Cortex of kidney (tissue), 1 donor: ENCODE data around the gene GPR161.

Experiments
- DNase-seq: peaks from one replicate; lab custom pipeline; 2025; lab: John Stamatoyannopoulos, UW

Gene GPR161

GRCh38 chr1:168148916-168149315 lies 12.2 kb upstream of the GPR161 start:
- DNase-seq, result no peak

GRCh38 chr1:168146626-168147025 lies 9.9 kb upstream of the GPR161 start:
- no peak for DNase-seq

- no peak for DNase-seq
Measured at GRCh38 chr1:168146160-168146539, 9.4 kb upstream of the GPR161 start.

- no peak for DNase-seq
Measured at GRCh38 chr1:168145184-168146159, 8.7 kb upstream of the GPR161 start.

GRCh38 chr1:168141871-168142385 lies 5.2 kb upstream of the GPR161 start:
- no peak for DNase-seq

GRCh38 chr1:168139070-168139469 lies 2.3 kb upstream of the GPR161 start:
- DNase-seq, result no peak

- DNase-seq, result no peak
Measured at GRCh38 chr1:168138134-168138533, 1.4 kb upstream of the GPR161 start.

- DNase-seq, result no peak
Measured at GRCh38 chr1:168137515-168137821, 738 bp upstream of the GPR161 start.

- no peak for DNase-seq
Measured at GRCh38 chr1:168135921-168136708, 615 bp downstream of the GPR161 start.

- no peak for DNase-seq
Measured at GRCh38 chr1:168135116-168135920, 1.4 kb downstream of the GPR161 start.

- no peak for DNase-seq
Measured at GRCh38 chr1:168134642-168135041, 2.1 kb downstream of the GPR161 start.

- no peak for DNase-seq
Measured at GRCh38 chr1:168134132-168134531, 2.6 kb downstream of the GPR161 start.

GRCh38 chr1:168129933-168130332 lies 6.8 kb downstream of the GPR161 start:
- DNase-seq, result no peak

- DNase-seq, result no peak
Measured at GRCh38 chr1:168127503-168127902, 9.2 kb downstream of the GPR161 start.

- DNase-seq, result no peak
Measured at GRCh38 chr1:168125051-168125450, 11.7 kb downstream of the GPR161 start.

GRCh38 chr1:168121401-168122011 lies 15.2 kb downstream of the GPR161 start:
- no peak for DNase-seq

GRCh38 chr1:168119750-168120149 lies 17.0 kb downstream of the GPR161 start:
- DNase-seq, result no peak

- no peak for DNase-seq
Measured at GRCh38 chr1:168116327-168116799, 20.4 kb downstream of the GPR161 start.

GRCh38 chr1:168114845-168115244 lies 21.9 kb downstream of the GPR161 start:
- no peak for DNase-seq

GRCh38 chr1:168112673-168113305 lies 23.9 kb downstream of the GPR161 start:
- no peak for DNase-seq
